GM12878 (cell line): ENCODE measurements around the gene RFC3. TPM values are rescaled to one million over a fixed set of nuclear protein-coding genes. Genes with fewer than 3 reads are reported as not detected.
A peak's percentile ranks its signal among the peaks of the same experiment; 100 is the strongest.

Experiments
- CBX3 ChIP-seq: fragments of 200-600 bp; sonication (generic); IDR thresholded peaks from 2 replicates; pipeline ENCODE4 v1.6.1; 2016; ENCODE audit warnings: low read depth, borderline replicate concordance
- CHD2 ChIP-seq: IDR thresholded peaks from 2 replicates; pipeline ENCODE4 v1.6.1; 2011; ENCODE audit warnings: low read depth, low read length, improper control_type of control experiment, borderline replicate concordance
- ETV6 ChIP-seq, 2 experiments: fragments of 450-650 bp in 1 of 2; IDR thresholded peaks in 1 of 2; conservative IDR thresholded peaks in 1 of 2; 2 replicates each; pipeline ENCODE4 v1.6.1; 2014; ENCODE audit warnings: antibody characterized with exemption in 1 of 2, borderline replicate concordance in 1 of 2, low read depth in 1 of 2, mild to moderate bottlenecking in 1 of 2, moderate library complexity in 1 of 2
- FOXK2 ChIP-seq: fragments of 450-650 bp; IDR thresholded peaks from 2 replicates; pipeline ENCODE4 v1.6.1; 2017; ENCODE audit warnings: mild to moderate bottlenecking, moderate library complexity
- LARP7 ChIP-seq: fragments of 450-650 bp; IDR thresholded peaks from 2 replicates; pipeline ENCODE4 v1.6.1; 2017; ENCODE audit warnings: mild to moderate bottlenecking
- POLR2AphosphoS5 ChIP-seq: IDR thresholded peaks from 2 replicates; pipeline ENCODE4 v1.6.1; 2011; ENCODE audit warnings: mild to moderate bottlenecking, low read length, inconsistent platforms
- RCOR1 ChIP-seq: conservative IDR thresholded peaks from 2 replicates; pipeline ENCODE4 v1.6.1; 2012; ENCODE audit warnings: low read depth, low read length, improper control_type of control experiment
- SKIL ChIP-seq: fragments of 450-650 bp; IDR thresholded peaks from 2 replicates; pipeline ENCODE4 v1.6.1; 2017; ENCODE audit warnings: mild to moderate bottlenecking, low read depth, inconsistent platforms; ENCODE audit not compliant: poor library complexity, severe bottlenecking
- SMC3 ChIP-seq: IDR thresholded peaks from 2 replicates; pipeline ENCODE4 v1.6.1; 2011; ENCODE audit warnings: low read length, improper control_type of control experiment, borderline replicate concordance
- USF1 ChIP-seq: IDR thresholded peaks from 2 replicates; pipeline ENCODE4 v1.6.1; 2011; ENCODE audit warnings: borderline replicate concordance, low read depth, mild to moderate bottlenecking, moderate library complexity, mixed read lengths, low read length; ENCODE audit not compliant: insufficient read depth; ENCODE audit errors: extremely low read length
- USF2 ChIP-seq: IDR thresholded peaks from 2 replicates; pipeline ENCODE4 v1.6.1; 2011; ENCODE audit warnings: low read depth, low read length, improper control_type of control experiment, borderline replicate concordance
- ZBED1 ChIP-seq: IDR thresholded peaks from 2 replicates; pipeline ENCODE4 v1.6.1; 2016; ENCODE audit warnings: borderline replicate concordance
- polyA plus RNA-seq, 11 experiments: library from polyadenylated mRNA; depleted of rRNA in 4 of 11; unstranded in 6 of 11; stranded (reverse) in 5 of 11; fragments of >200 nt; fragmentation: Nextera tagmentation in 4 of 11; fragmentation: Illumina TruSeq in 1 of 11; extraction: Ambion mirVana in 4 of 11; extraction: Trizol in 1 of 11; gene quantifications; 1 replicate in 1 of 11; 2 replicates in 10 of 11; pipeline versions ENCODE4 v1.2.1 to v1.2.3, GENCODE V29; 2011 to 2016; ENCODE audit warnings: inconsistent platforms in 2 of 11, missing spikeins in 2 of 11, low read depth in 1 of 11
- total RNA-seq, 4 experiments: library from RNA; depleted of rRNA in 3 of 4; stranded (reverse); fragments of >200 nt in 3 of 4; fragmentation: Illumina TruSeq in 1 of 4; extraction: Trizol in 1 of 4; gene quantifications; 2 replicates each; pipeline versions ENCODE4 v1.2.1 to v1.2.3, GENCODE V29; 2013 to 2021

RFC3 gene
- total and polyA plus RNA-seq, 10 of the 15 experiments (the other 5 are each of a cell fraction or from before 2014, with no cell fraction given): 57.6 to 98.9 (median 81.3) TPM

GRCh38 chr13:33817513-33817900 is 442 bp upstream of the RFC3 start (continued):
- TF ChIP-seq CHD2: no peak
- TF ChIP-seq POLR2AphosphoS5: no peak
- TF ChIP-seq USF1: no peak
- TF ChIP-seq FOXK2: no peak
- no peak for TF ChIP-seq ZBED1
- TF ChIP-seq LARP7: no peak
- TF ChIP-seq ETV6 (conservative IDR thresholded peaks at IDR 0.05 in 1 of 2, IDR thresholded peaks at IDR 0.05 in 1 of 2; ENCODE audit: borderline replicate concordance in 1 of 2, low read depth in 1 of 2): no peak
- TF ChIP-seq SKIL: peak; percentile 61
- no peak for TF ChIP-seq RCOR1
- TF ChIP-seq CBX3: no peak
- no peak for TF ChIP-seq SMC3
- TF ChIP-seq USF2: no peak
